Spleen (tissue), 11 donors: Measurements from ENCODE around the gene ZNF768. TPM values are rescaled to one million over a fixed set of nuclear protein-coding genes. Genes with fewer than 3 reads are reported as not detected.

Experiments
- DNase-seq: peaks from one replicate; pipeline ENCODE4 v3.0.0-alpha.2; 2020
- H3K27ac ChIP-seq, 8 donors: fragments of 200-600 bp; sonication (generic) in 7 of 8; 1 replicate in 4 of 8; 2 replicates in 4 of 8; pipeline versions ENCODE4 v1.5.0 to v1.8.0; 2016 to 2021; ENCODE audit warnings: inconsistent platforms in 4 of 8, mild to moderate bottlenecking in 4 of 8, moderate library complexity in 1 of 8
- H3K27me3 ChIP-seq, 7 donors: fragments of 200-600 bp; sonication (generic) in 6 of 7; replicated peaks in 1 of 7; 1 replicate in 4 of 7; 2 replicates in 3 of 7; pipeline versions ENCODE4 v1.5.0 to v1.8.0; 2016 to 2021; ENCODE audit warnings: inconsistent platforms in 3 of 7, mild to moderate bottlenecking in 1 of 7
- H3K36me3 ChIP-seq, 6 donors: fragments of 200-600 bp; sonication (generic) in 5 of 6; 1 replicate in 4 of 6; 2 replicates in 2 of 6; pipeline versions ENCODE4 v1.5.0 to v1.8.0; 2016 to 2021; ENCODE audit warnings: inconsistent platforms in 2 of 6
- H3K4me1 ChIP-seq, 6 donors: fragments of 200-600 bp; sonication (generic) in 5 of 6; 1 replicate in 3 of 6; 2 replicates in 3 of 6; pipeline versions ENCODE4 v1.5.0 to v1.8.0; 2016 to 2021; ENCODE audit warnings: inconsistent platforms in 3 of 6
- H3K4me3 ChIP-seq, 8 donors: fragments of 200-600 bp; sonication (generic) in 7 of 8; 1 replicate in 4 of 8; 2 replicates in 4 of 8; pipeline versions ENCODE4 v1.5.0 to v1.8.0; 2016 to 2021; ENCODE audit warnings: inconsistent platforms in 4 of 8, mild to moderate bottlenecking in 4 of 8, moderate library complexity in 2 of 8
- H3K9me3 ChIP-seq, 8 donors: fragments of 200-600 bp; sonication (generic) in 7 of 8; 1 replicate in 4 of 8; 2 replicates in 4 of 8; pipeline versions ENCODE4 v1.5.0 to v1.8.0; 2016 to 2021; ENCODE audit warnings: inconsistent platforms in 4 of 8
- POLR2A ChIP-seq, 3 donors: fragments of 450-650 bp; IDR thresholded peaks; one replicate each; pipeline ENCODE4 v1.5.1; 2017; ENCODE audit warnings: antibody characterized with exemption in 3 of 3, mild to moderate bottlenecking in 1 of 3
- POLR2AphosphoS5 ChIP-seq, 3 donors: sonication (generic); formaldehyde crosslinking; IDR thresholded peaks; one replicate each; pipeline ENCODE4 v1.5.1; 2017; ENCODE audit warnings: antibody characterized with exemption in 3 of 3
- WGBS, 5 donors: extraction: QIAGEN DNeasy Blood & Tissue Kit in 3 of 5; methylation state at CpG; one replicate each; pipeline versions ENCODE4 v1.1.5 to v1.1.7; 2013 to 2018; 5-methylcytosine and 5-hydroxymethylcytosine counted together
- intact Hi-C: fragments of 100-400 bp; cut with DNase I; formaldehyde crosslinking; loops from one replicate; pipeline ENCODE4 v1.15.0; 2023; ENCODE audit warnings: low total_unique reads
- polyA plus RNA-seq, 3 donors: library from polyadenylated mRNA; stranded (reverse); fragments of 200-250 nt; gene quantifications; one replicate each; pipeline ENCODE4 v1.2.1, GENCODE V29; 2013
- total RNA-seq, 7 donors: library from RNA; depleted of rRNA in 3 of 7; stranded (reverse); fragments of >200 nt in 3 of 7; fragmentation: NEBNext Ultra II Directional in 4 of 7; extraction: Animal tissue kit (Norgen Biotek cat#: 25700) in 4 of 7; gene quantifications; one replicate each; pipeline versions ENCODE4 v1.1.0 to v1.2.1, GENCODE V29; 2016 to 2021
- TF ChIP-seq, protein P1 (sequence below), 11 experiments: fragments of 200-600 bp in 7 of 11; fragments of 450-650 bp in 4 of 11; sonication (generic) in 4 of 11; IDR thresholded peaks in 8 of 11; conservative IDR thresholded peaks in 3 of 11; 1 replicate in 7 of 11; 2 replicates in 4 of 11; pipeline versions ENCODE4 v1.4.0 to v1.8.0; 2016 to 2021; ENCODE audit warnings: antibody characterized with exemption in 11 of 11, inconsistent platforms in 4 of 11, mild to moderate bottlenecking in 1 of 11
- donor health status: healthy with polysubstance abuse.
- donor health status: DM: no; HTN: no; CAD: no; lungs with moderate emphysema.
- donor health status: DM: no; HTN: no; CAD: no.
- donor health status: Bipolar disorder and iron deficiency.
- donor health status: healthy.
- donor health status: DM: no; HTN: no; CAD: no.
- donor health status: DM: yes; HTN: yes; CAD: no.

Gene ZNF768
- total and polyA plus RNA-seq, 10 donors, result 17.0 to 33.1 (median 24.8) TPM

DNA sequence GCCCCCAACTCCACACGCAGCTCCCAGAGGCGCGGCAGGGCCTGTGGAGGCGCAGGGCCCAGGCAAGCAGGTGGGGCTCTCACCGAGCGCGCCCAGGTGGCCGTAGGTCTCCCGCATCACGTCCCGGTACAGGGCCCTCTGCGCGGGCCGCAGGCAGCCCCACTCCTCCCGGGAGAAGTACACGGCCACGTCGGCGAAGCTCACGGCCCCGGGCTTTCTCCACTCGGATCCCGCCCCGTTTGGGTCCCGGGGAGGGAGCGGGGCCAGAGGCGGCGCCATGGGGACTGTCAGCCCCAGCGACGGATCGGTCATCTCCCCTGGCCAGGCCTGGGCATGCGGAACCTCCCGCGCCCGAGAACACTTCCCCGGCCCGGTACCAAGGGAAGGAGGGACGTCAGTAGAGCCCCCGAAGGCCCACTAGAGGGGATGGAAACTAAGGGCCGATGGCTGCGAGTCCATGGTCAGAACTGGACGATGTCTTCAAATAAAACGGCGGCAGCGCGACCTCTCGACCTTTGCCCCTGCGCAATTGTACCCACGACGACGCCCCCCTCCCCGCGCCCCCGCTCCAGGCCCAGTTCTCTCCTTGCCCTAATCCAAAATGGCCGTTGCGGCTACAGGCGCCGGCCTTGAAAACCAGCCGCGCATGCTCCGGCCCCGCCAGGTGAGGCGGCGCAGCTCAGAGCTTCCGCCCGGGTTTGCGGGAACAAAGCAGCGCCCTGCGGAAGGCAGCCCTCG lies 8.2 kb upstream of the ZNF768 start, which contains the start of gene ZNF747:
Gene ZNF747 (minus strand): TSS at position 491 of the 738 bp plus-strand sequence. CDS start 179 bp downstream, at position 312.
- intact Hi-C loops, result no loop called here
- DNase-seq, result peak; percentile 97
- TF ChIP-seq, protein P1, sequence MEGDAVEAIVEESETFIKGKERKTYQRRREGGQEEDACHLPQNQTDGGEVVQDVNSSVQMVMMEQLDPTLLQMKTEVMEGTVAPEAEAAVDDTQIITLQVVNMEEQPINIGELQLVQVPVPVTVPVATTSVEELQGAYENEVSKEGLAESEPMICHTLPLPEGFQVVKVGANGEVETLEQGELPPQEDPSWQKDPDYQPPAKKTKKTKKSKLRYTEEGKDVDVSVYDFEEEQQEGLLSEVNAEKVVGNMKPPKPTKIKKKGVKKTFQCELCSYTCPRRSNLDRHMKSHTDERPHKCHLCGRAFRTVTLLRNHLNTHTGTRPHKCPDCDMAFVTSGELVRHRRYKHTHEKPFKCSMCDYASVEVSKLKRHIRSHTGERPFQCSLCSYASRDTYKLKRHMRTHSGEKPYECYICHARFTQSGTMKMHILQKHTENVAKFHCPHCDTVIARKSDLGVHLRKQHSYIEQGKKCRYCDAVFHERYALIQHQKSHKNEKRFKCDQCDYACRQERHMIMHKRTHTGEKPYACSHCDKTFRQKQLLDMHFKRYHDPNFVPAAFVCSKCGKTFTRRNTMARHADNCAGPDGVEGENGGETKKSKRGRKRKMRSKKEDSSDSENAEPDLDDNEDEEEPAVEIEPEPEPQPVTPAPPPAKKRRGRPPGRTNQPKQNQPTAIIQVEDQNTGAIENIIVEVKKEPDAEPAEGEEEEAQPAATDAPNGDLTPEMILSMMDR (IDR thresholded peaks at IDR 0.05 in 8 of 11, conservative IDR thresholded peaks at IDR 0.05 in 3 of 11), result peak in 3 of 11 experiments; percentile 5 to 21 (median 15)
- peak; percentile 93 to 95 (median 94) for TF ChIP-seq POLR2AphosphoS5 (IDR thresholded peaks at IDR 0.05)
- peak; percentile 20 to 72 (median 45) for TF ChIP-seq POLR2A (IDR thresholded peaks at IDR 0.05)
- H3K27me3 ChIP-seq, result no peaks in the 10 kb centered on the region
- H3K9me3 ChIP-seq, result no peaks in the 10 kb centered on the region
- WGBS, 5 donors, result 0 to 1% (median 0%) methylated on average over 15 to 70 of the region's 70 CpGs
- H3K4me3 ChIP-seq, result peak within 1 kb of the TSS; percentile 62 to 85 (median 74)
- peaks cover 7 to 65% (median 32%) of the 10 kb centered on the region in 6 donors for H3K4me1 ChIP-seq
- peaks cover 0 to 31% (median 20%) of the 10 kb centered on the region in 6 donors for H3K36me3 ChIP-seq
- H3K27ac ChIP-seq, result peak within 1 kb of the TSS; percentile 86 to 96 (median 96)

DNA sequence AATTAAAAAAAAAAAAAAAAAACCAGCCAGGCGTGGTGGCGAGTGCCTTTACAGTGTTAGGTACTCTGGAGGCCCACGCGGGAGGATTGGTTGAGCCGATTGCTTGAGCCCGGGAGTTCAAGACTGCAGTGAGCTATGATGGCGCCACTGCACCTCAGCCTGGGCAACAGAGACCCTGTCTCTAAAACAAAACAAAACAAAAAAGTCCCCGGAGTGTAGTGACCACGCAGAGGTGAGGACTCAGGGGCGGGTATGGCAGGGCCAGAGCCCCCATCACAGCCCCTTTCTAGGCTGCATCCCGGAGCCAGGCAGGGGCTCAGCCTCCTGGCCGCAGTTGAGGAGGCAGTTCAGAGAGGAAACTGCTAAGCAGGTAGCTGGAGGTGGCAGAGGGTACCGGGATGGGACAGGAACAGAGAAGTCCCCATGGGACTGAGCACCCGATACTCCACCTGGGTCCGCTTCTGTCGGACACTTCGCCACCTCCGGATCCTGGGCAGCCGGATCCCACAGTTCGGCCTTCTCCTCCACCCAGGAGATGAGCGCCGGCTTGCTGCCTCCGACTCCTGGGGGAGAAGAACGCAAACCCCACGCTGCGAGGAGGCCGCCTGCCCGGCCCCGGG lies 7.5 kb upstream of the ZNF768 start:
- no peaks in the 10 kb centered on the region for H3K27me3 ChIP-seq
- peaks cover 0 to 31% (median 20%) of the 10 kb centered on the region in 6 donors for H3K36me3 ChIP-seq
- H3K27ac ChIP-seq, result peak overlapping the region; percentile 86 to 96 (median 96)
- peaks cover 7 to 72% (median 34%) of the 10 kb centered on the region in 6 donors for H3K4me1 ChIP-seq
- TF ChIP-seq POLR2A (IDR thresholded peaks at IDR 0.05) (no peak), POLR2AphosphoS5 (IDR thresholded peaks at IDR 0.05) (no peak)
- TF ChIP-seq, protein P1 (IDR thresholded peaks at IDR 0.05 in 8 of 11, conservative IDR thresholded peaks at IDR 0.05 in 3 of 11), result no peak
- no peaks in the 10 kb centered on the region for H3K9me3 ChIP-seq
- DNase-seq, result peak; percentile 77
- peak overlapping the region; percentile 62 to 85 (median 74) for H3K4me3 ChIP-seq
- WGBS, 5 donors, result 12 to 26% (median 18%) methylated on average over 19 to 29 of the region's 29 CpGs
- intact Hi-C loops, result no loop called here

DNA sequence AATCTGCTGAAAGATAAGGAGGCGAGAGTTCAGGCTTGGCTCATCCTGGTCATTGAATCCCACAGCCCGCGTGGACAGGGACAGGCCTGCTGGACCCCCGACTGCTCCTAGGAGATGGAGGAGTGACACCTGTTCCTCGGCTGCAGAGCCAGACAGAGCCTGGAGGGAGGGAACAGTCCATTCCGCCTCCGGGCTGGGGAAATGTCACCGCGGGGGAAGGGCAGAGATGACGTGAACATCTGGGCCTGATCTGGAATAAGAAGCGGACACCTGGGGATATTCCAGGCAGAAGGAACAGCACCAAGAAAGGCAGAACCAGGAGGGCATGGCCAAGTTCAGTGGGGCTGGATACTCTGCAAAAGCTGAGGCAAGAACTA lies 6.8 kb upstream of the ZNF768 start:
- TF ChIP-seq, protein P1 (IDR thresholded peaks at IDR 0.05 in 8 of 11, conservative IDR thresholded peaks at IDR 0.05 in 3 of 11), result no peak
- TF ChIP-seq POLR2A (IDR thresholded peaks at IDR 0.05) (no peak), POLR2AphosphoS5 (IDR thresholded peaks at IDR 0.05) (no peak)
- DNase-seq, result no peak
- peak overlapping the region in 5 of 8 donors; percentile 95 to 96 (median 96) for H3K27ac ChIP-seq
- H3K27me3 ChIP-seq, result no peaks in the 10 kb centered on the region
- 78 to 95% (median 83%) methylated on average over 11 of the region's 11 CpGs for WGBS, 5 donors
- H3K4me3 ChIP-seq, result peak overlapping the region in 3 of 8 donors; percentile 64 to 85 (median 81)
- no peaks in the 10 kb centered on the region for H3K9me3 ChIP-seq
- H3K36me3 ChIP-seq, result peaks cover 0 to 31% (median 20%) of the 10 kb centered on the region in 6 donors
- intact Hi-C loops, result no loop called here
- H3K4me1 ChIP-seq, result peaks cover 7 to 79% (median 41%) of the 10 kb centered on the region in 6 donors
